Liver (tissue), 9 donors: Measurements from ENCODE around the gene LHFPL3. TPM values are rescaled to one million over a fixed set of nuclear protein-coding genes. Genes with fewer than 3 reads are reported as not detected.

Source experiments
- DNase-seq: peaks from one replicate; pipeline ENCODE4 v3.0.0-alpha.2; 2017; ENCODE audit warnings: low spot score
- H3K27ac ChIP-seq, 2 donors: one replicate each; pipeline ENCODE4 v1.7.0; 2013; ENCODE audit warnings: inconsistent platforms in 2 of 2, low read length in 2 of 2, control low read depth in 1 of 2, low read depth in 1 of 2, mild to moderate bottlenecking in 1 of 2
- H3K27me3 ChIP-seq, 4 donors: one replicate each; pipeline versions ENCODE4 v1.6.1 to v1.7.0; 2013; ENCODE audit warnings: low read length in 3 of 4, inconsistent platforms in 1 of 4, mild to moderate bottlenecking in 1 of 4, moderate library complexity in 1 of 4; ENCODE audit not compliant: control insufficient read depth in 4 of 4, insufficient read depth in 4 of 4
- H3K36me3 ChIP-seq, 4 donors: one replicate each; pipeline versions ENCODE4 v1.6.1 to v1.7.0; 2013; ENCODE audit warnings: low read length in 3 of 4, mild to moderate bottlenecking in 3 of 4, low read depth in 1 of 4, moderate library complexity in 1 of 4; ENCODE audit not compliant: control insufficient read depth in 4 of 4, insufficient read depth in 3 of 4
- H3K4me1 ChIP-seq, 4 donors: one replicate each; pipeline versions ENCODE4 v1.6.1 to v1.7.0; 2013; ENCODE audit warnings: low read length in 3 of 4, mild to moderate bottlenecking in 3 of 4, moderate library complexity in 1 of 4; ENCODE audit not compliant: control insufficient read depth in 4 of 4, insufficient read depth in 4 of 4
- H3K4me3 ChIP-seq, 3 donors: one replicate each; pipeline versions ENCODE4 v1.6.1 to v1.7.0; 2013; ENCODE audit warnings: low read length in 3 of 3, control low read depth in 1 of 3, low read depth in 1 of 3, mild to moderate bottlenecking in 1 of 3
- H3K9ac ChIP-seq, 2 donors: one replicate each; pipeline ENCODE4 v1.7.0; 2013; ENCODE audit warnings: low read length in 2 of 2, mild to moderate bottlenecking in 2 of 2, moderate library complexity in 2 of 2, control low read depth in 1 of 2, low read depth in 1 of 2
- H3K9me3 ChIP-seq, 4 donors: one replicate each; pipeline versions ENCODE4 v1.6.1 to v1.7.0; 2013; ENCODE audit warnings: low read length in 3 of 4; ENCODE audit not compliant: control insufficient read depth in 4 of 4
- EGR1 ChIP-seq, 2 donors: IDR thresholded peaks; 2 replicates each; pipeline ENCODE4 v1.6.1; 2016 to 2018; ENCODE audit warnings: antibody characterized with exemption in 2 of 2, low read depth in 2 of 2
- FOXA1 ChIP-seq: IDR thresholded peaks from 2 replicates; pipeline ENCODE4 v1.6.1; 2016; ENCODE audit warnings: antibody characterized with exemption
- FOXA2 ChIP-seq: IDR thresholded peaks from 2 replicates; pipeline ENCODE4 v1.6.1; 2016; ENCODE audit warnings: antibody characterized with exemption
- GABPA ChIP-seq, 2 donors: IDR thresholded peaks in 1 of 2; conservative IDR thresholded peaks in 1 of 2; 2 replicates each; pipeline ENCODE4 v1.6.1; 2016; ENCODE audit warnings: antibody characterized with exemption in 2 of 2, mild to moderate bottlenecking in 1 of 2, moderate library complexity in 1 of 2
- HNF4A ChIP-seq, 2 donors: conservative IDR thresholded peaks; 2 replicates each; pipeline ENCODE4 v1.6.1; 2016; ENCODE audit warnings: antibody characterized with exemption in 2 of 2, mild to moderate bottlenecking in 2 of 2
- HNF4G ChIP-seq: IDR thresholded peaks from 2 replicates; pipeline ENCODE4 v1.6.1; 2016; ENCODE audit warnings: antibody characterized with exemption
- JUND ChIP-seq, 2 donors: IDR thresholded peaks; 2 replicates each; pipeline ENCODE4 v1.6.1; 2016; ENCODE audit warnings: antibody characterized with exemption in 2 of 2
- NR2F2 ChIP-seq: IDR thresholded peaks from 2 replicates; pipeline ENCODE4 v1.6.1; 2016; ENCODE audit warnings: antibody characterized with exemption
- RAD21 ChIP-seq, 2 donors: IDR thresholded peaks; 2 replicates each; pipeline ENCODE4 v1.6.1; 2016; ENCODE audit warnings: antibody characterized with exemption in 2 of 2, mild to moderate bottlenecking in 2 of 2
- RXRA ChIP-seq, 2 donors: IDR thresholded peaks; 2 replicates each; pipeline ENCODE4 v1.6.1; 2017 to 2018; ENCODE audit warnings: antibody characterized with exemption in 2 of 2, mild to moderate bottlenecking in 1 of 2
- SP1 ChIP-seq: IDR thresholded peaks from 2 replicates; pipeline ENCODE4 v1.6.1; 2018; ENCODE audit warnings: antibody characterized with exemption, mild to moderate bottlenecking
- TAF1 ChIP-seq: conservative IDR thresholded peaks from 2 replicates; pipeline ENCODE4 v1.6.1; 2016; ENCODE audit warnings: antibody characterized with exemption, mild to moderate bottlenecking
- YY1 ChIP-seq: IDR thresholded peaks from 2 replicates; pipeline ENCODE4 v1.6.1; 2016; ENCODE audit warnings: antibody characterized with exemption, mild to moderate bottlenecking
- WGBS: extraction: QIAGEN DNeasy Blood & Tissue Kit; methylation state at CpG from one replicate; pipeline ENCODE4 v1.1.7; 2013; 5-methylcytosine and 5-hydroxymethylcytosine counted together
- polyA plus RNA-seq, 2 donors: library from polyadenylated mRNA; stranded (reverse) in 1 of 2; unstranded in 1 of 2; fragments of 200-250 nt in 1 of 2; fragments of >200 nt in 1 of 2; fragmentation: Nextera tagmentation in 1 of 2; extraction: Ambion mirVana in 1 of 2; gene quantifications; one replicate each; pipeline versions ENCODE4 v1.2.1 to v1.2.3, GENCODE V29; 2013 to 2015
- total RNA-seq, 2 donors: library from RNA; depleted of rRNA; stranded (reverse); fragments of >200 nt; gene quantifications; one replicate each; pipeline ENCODE4 v1.2.3, GENCODE V29; 2014
- TF ChIP-seq, protein P1 (sequence below): fragments of 150-350 bp; IDR thresholded peaks from 2 replicates; pipeline ENCODE4 v1.5.1; 2017; ENCODE audit warnings: improper control_type of control experiment, low read depth, low read length; ENCODE audit not compliant: missing input control
- TF ChIP-seq, protein P2 (sequence below): IDR thresholded peaks from 2 replicates; pipeline ENCODE4 v1.6.1; 2016; ENCODE audit warnings: antibody characterized with exemption
- TF ChIP-seq, protein P3 (sequence below): IDR thresholded peaks from 2 replicates; pipeline ENCODE4 v1.6.1; 2016; ENCODE audit warnings: antibody characterized with exemption
- TF ChIP-seq, protein P4 (sequence below): IDR thresholded peaks from 2 replicates; pipeline ENCODE4 v1.6.1; 2016; ENCODE audit warnings: antibody characterized with exemption, mild to moderate bottlenecking
- TF ChIP-seq, protein P5 (sequence below): IDR thresholded peaks from 2 replicates; pipeline ENCODE4 v1.6.1; 2016; ENCODE audit warnings: antibody characterized with exemption
- donor health status: healthy.
- donor health status: healthy.
- donor health status: healthy.
- donor health status: healthy.
- donor health status: healthy.

Gene LHFPL3
- total and polyA plus RNA-seq, 4 donors: not detected

DNA sequence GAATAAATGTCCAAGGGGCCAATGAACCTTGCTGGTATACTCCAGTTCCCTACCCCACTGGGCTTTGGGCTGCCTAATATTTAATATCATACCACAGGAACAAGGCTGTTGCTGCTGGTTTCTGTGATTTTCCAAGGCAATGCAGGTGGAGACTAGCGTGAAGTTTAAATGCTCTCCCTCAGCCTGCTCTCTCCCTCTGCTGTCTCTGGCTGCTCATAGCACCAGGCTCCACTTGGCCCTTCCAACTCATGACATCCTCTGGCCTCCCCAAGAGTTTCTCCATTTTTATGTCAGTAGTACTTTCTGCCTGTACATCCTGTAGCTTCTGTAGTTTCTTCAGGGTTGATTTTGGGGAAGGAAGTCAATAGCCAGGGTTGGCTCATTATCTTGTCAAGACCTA, 103.5 kb downstream of the LHFPL3 start (continued):
- TF ChIP-seq, protein P1, sequence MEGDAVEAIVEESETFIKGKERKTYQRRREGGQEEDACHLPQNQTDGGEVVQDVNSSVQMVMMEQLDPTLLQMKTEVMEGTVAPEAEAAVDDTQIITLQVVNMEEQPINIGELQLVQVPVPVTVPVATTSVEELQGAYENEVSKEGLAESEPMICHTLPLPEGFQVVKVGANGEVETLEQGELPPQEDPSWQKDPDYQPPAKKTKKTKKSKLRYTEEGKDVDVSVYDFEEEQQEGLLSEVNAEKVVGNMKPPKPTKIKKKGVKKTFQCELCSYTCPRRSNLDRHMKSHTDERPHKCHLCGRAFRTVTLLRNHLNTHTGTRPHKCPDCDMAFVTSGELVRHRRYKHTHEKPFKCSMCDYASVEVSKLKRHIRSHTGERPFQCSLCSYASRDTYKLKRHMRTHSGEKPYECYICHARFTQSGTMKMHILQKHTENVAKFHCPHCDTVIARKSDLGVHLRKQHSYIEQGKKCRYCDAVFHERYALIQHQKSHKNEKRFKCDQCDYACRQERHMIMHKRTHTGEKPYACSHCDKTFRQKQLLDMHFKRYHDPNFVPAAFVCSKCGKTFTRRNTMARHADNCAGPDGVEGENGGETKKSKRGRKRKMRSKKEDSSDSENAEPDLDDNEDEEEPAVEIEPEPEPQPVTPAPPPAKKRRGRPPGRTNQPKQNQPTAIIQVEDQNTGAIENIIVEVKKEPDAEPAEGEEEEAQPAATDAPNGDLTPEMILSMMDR: no peak
- TF ChIP-seq GABPA (IDR thresholded peaks at IDR 0.05 in 1 of 2, conservative IDR thresholded peaks at IDR 0.05 in 1 of 2): no peak

DNA sequence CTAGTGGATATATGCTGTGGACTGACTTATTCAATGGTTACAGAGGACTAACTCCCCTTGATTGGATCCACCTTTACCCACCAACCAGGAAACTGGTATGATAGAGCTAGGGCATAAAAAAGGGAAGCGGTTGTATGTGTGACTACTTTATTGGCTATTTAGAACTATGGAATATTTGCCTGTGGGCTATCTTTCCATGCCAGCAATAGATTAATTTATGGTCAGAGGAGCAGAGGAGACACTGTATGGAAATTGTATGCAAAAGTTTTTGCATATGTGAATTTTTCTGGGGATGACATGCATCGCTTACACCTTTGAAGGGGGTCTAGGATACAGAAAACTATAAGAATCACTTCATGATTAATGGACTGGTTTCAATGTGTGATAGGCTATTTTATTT, 105.7 kb downstream of the LHFPL3 start:
- no peak for DNase-seq
- H3K4me3 ChIP-seq: no peak overlapping the region
- no peaks in the 10 kb centered on the region for H3K9me3 ChIP-seq
- H3K36me3 ChIP-seq: no peaks in the 10 kb centered on the region
- TF ChIP-seq FOXA2: no peak
- no peak for TF ChIP-seq YY1
- TF ChIP-seq, protein P2, sequence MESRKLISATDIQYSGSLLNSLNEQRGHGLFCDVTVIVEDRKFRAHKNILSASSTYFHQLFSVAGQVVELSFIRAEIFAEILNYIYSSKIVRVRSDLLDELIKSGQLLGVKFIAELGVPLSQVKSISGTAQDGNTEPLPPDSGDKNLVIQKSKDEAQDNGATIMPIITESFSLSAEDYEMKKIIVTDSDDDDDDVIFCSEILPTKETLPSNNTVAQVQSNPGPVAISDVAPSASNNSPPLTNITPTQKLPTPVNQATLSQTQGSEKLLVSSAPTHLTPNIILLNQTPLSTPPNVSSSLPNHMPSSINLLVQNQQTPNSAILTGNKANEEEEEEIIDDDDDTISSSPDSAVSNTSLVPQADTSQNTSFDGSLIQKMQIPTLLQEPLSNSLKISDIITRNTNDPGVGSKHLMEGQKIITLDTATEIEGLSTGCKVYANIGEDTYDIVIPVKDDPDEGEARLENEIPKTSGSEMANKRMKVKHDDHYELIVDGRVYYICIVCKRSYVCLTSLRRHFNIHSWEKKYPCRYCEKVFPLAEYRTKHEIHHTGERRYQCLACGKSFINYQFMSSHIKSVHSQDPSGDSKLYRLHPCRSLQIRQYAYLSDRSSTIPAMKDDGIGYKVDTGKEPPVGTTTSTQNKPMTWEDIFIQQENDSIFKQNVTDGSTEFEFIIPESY: no peak
- no peak for TF ChIP-seq GABPA (IDR thresholded peaks at IDR 0.05 in 1 of 2, conservative IDR thresholded peaks at IDR 0.05 in 1 of 2)
- H3K27me3 ChIP-seq: peaks cover 0 to 5% (median 2%) of the 10 kb centered on the region in 4 donors
- H3K4me1 ChIP-seq: no peaks in the 10 kb centered on the region
- WGBS: 96% methylated on average over 2 of the region's 2 CpGs
- no peak overlapping the region for H3K9ac ChIP-seq
- H3K27ac ChIP-seq: no peak overlapping the region

DNA sequence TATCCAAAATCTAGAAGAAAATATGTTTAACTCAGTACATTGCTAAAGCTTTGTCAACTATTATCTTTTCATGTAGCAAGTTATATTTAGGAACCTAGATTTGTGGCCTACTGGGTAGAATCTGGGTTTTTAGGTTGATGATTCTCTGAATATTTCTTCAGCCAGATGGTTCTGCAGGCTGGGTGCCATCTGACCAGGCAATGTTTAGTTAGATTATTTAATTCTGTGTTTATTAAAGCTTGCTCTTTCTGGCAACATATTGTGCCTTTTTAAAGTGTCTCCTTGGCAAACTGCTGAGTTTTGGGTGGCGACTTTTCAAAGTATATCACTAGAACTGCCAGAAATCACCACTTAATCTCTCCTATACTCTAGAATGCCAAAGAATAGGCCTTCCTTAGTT, 114.1 kb downstream of the LHFPL3 start:
- no peaks in the 10 kb centered on the region for H3K9me3 ChIP-seq
- H3K4me3 ChIP-seq: no peak overlapping the region
- no peaks in the 10 kb centered on the region for H3K36me3 ChIP-seq
- peaks cover 0 to 2% (median 0%) of the 10 kb centered on the region in 4 donors for H3K27me3 ChIP-seq
- no peak overlapping the region for H3K27ac ChIP-seq
- no peak for TF ChIP-seq HNF4G
- no peak for TF ChIP-seq FOXA2
- no peak for TF ChIP-seq JUND (IDR thresholded peaks at IDR 0.05)
- TF ChIP-seq RXRA (IDR thresholded peaks at IDR 0.05): no peak
- no peak for TF ChIP-seq RAD21 (IDR thresholded peaks at IDR 0.05)
- TF ChIP-seq, protein P2: no peak
- no peak for TF ChIP-seq GABPA (IDR thresholded peaks at IDR 0.05 in 1 of 2, conservative IDR thresholded peaks at IDR 0.05 in 1 of 2)
- no peak for TF ChIP-seq NR2F2
- TF ChIP-seq, protein P3, sequence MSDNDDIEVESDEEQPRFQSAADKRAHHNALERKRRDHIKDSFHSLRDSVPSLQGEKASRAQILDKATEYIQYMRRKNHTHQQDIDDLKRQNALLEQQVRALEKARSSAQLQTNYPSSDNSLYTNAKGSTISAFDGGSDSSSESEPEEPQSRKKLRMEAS: no peak
- TF ChIP-seq, protein P1: no peak
- TF ChIP-seq, protein P4, sequence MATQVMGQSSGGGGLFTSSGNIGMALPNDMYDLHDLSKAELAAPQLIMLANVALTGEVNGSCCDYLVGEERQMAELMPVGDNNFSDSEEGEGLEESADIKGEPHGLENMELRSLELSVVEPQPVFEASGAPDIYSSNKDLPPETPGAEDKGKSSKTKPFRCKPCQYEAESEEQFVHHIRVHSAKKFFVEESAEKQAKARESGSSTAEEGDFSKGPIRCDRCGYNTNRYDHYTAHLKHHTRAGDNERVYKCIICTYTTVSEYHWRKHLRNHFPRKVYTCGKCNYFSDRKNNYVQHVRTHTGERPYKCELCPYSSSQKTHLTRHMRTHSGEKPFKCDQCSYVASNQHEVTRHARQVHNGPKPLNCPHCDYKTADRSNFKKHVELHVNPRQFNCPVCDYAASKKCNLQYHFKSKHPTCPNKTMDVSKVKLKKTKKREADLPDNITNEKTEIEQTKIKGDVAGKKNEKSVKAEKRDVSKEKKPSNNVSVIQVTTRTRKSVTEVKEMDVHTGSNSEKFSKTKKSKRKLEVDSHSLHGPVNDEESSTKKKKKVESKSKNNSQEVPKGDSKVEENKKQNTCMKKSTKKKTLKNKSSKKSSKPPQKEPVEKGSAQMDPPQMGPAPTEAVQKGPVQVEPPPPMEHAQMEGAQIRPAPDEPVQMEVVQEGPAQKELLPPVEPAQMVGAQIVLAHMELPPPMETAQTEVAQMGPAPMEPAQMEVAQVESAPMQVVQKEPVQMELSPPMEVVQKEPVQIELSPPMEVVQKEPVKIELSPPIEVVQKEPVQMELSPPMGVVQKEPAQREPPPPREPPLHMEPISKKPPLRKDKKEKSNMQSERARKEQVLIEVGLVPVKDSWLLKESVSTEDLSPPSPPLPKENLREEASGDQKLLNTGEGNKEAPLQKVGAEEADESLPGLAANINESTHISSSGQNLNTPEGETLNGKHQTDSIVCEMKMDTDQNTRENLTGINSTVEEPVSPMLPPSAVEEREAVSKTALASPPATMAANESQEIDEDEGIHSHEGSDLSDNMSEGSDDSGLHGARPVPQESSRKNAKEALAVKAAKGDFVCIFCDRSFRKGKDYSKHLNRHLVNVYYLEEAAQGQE: no peak
- TF ChIP-seq EGR1 (IDR thresholded peaks at IDR 0.05; ENCODE audit: low read depth in 2 of 2): no peak
- TF ChIP-seq, protein P5, sequence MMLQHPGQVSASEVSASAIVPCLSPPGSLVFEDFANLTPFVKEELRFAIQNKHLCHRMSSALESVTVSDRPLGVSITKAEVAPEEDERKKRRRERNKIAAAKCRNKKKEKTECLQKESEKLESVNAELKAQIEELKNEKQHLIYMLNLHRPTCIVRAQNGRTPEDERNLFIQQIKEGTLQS: no peak
- no peak for TF ChIP-seq FOXA1
- no peak for TF ChIP-seq YY1
- TF ChIP-seq TAF1: no peak
- no peak for TF ChIP-seq SP1
- TF ChIP-seq HNF4A (conservative IDR thresholded peaks at IDR 0.05): no peak
- 74% methylated on average over 1 of the region's 1 CpG for WGBS
- DNase-seq: no peak
- no peak overlapping the region for H3K9ac ChIP-seq
- no peaks in the 10 kb centered on the region for H3K4me1 ChIP-seq
